ENCODE measurements around the gene PCDHGA9.
"Not testable (repeated sequence)": the region's sequence is repeated elsewhere in the genome, so short reads cannot be mapped to it uniquely, and the experiment has no call there.

Gene PCDHGA9

DNA sequence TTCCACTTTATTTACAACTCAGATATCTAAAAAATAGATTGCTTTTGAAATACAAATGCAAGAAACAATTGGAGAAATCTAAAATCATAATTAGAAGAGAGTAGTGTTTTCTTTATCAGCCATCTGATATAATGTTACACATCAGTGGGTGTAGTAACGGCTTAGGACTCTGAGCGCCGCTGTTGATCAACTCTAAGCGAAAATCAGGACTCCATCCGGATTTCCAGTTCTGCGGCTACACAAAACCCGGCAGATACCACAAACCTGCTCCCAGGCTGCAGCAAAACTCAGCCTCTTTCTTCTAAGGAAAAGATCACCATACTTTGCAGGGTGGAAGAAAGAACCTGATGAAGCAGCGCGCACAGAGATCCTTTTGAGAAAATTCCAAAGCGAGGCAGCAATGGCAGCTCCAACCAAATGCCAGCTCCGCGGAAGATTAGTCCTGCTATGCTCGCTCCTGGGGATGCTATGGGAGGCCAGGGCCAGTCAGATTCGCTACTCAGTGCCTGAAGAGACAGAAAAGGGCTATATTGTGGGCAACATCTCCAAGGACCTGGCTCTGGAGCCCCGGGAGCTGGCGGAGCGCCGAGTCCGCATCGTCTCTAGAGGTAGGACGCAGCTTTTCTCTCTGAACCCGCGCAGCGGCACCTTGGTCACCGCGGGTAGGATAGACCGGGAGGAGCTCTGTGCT is at the start of gene PCDHGA9:
PCDHGA9 (plus strand) TSS at position 226 of the 691 bp plus-strand sequence; CDS start at position 401, 175 bp downstream.
- in situ Hi-C loops (cut with HindIII; ENCODE audit: low sequenced_read_pairs) = no loop called here

DNA sequence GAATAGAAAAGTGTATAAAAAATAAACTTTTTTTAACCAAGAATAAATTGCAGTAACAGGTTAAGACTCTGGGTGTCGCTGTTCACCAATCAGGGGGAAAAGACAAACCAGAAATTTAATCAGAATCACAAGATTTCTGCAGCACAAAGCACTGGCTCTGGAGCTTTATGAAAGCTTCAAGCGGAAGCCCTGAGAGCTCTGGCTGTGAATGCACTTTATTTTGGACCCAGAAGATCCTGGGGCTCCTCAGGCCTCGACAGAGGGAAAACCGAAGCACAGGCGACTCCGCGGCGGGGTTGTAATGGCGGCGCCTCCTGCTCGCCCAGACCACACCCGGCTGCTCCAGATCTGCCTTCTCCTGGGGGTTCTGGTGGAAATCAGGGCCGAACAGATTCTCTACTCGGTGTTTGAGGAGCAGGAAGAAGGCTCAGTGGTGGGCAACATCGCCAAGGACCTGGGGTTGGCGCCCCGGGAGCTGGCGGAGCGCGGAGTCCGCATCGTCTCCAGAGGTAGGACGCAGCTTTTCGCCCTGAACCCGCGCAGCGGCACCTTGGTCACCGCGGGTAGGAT is 47.6 kb upstream of the PCDHGA9 start, which contains the start of gene PCDHGA4:
PCDHGA4 (plus strand) TSS at position 122 of the 570 bp plus-strand sequence; CDS start at position 209, 87 bp downstream.
- in situ Hi-C loops (cut with HindIII; ENCODE audit: low sequenced_read_pairs) = no loop called here

DNA sequence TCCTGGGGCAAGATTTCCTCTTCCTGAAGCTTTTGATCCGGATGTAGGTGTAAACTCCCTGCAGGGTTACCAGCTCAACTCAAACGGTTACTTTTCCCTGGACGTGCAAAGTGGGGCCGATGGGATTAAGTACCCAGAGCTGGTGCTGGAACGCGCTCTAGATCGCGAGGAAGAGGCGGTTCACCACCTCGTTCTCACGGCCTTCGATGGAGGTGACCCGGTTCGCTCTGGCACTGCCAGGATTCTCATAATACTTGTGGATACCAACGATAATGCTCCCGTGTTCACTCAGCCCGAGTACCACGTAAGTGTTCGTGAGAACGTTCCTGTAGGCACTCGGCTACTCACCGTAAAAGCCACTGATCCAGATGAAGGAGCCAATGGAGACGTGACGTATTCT is 46.9 kb upstream of the PCDHGA9 start:
- in situ Hi-C loops (cut with HindIII; ENCODE audit: low sequenced_read_pairs) = no loop called here

DNA sequence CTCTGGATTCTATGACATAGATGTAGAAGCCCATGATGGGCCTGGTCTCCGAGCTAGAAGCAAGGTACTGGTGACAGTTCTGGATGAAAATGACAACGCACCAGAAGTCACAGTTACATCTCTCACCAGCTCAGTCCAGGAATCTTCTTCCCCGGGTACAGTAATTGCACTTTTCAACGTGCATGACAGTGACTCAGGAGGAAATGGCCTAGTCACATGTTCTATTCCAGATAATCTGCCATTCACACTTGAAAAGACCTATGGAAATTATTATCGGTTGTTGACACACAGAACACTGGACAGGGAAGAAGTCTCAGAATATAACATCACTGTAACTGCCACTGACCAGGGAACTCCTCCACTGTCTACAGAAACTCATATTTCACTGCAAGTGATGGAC is 46.4 kb upstream of the PCDHGA9 start:
- in situ Hi-C loops (cut with HindIII; ENCODE audit: low sequenced_read_pairs) = no loop called here

DNA sequence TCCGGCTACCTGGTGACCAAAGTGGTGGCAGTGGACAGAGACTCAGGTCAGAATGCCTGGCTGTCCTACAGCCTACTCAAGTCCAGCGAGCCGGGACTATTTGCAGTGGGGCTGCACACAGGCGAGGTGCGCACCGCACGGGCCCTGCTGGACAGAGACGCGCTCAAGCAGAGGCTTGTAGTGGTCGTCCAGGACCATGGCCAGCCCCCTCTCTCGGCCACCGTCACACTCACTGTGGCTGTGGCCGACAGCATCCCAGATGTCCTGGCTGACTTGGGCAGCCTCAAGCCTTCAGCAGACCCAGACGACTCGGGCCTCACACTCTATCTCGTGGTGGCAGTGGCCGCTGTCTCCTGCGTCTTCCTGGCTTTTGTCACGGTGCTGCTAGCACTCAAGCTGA is 45.6 kb upstream of the PCDHGA9 start:
- in situ Hi-C loops (cut with HindIII; ENCODE audit: low sequenced_read_pairs) = no loop called here

DNA sequence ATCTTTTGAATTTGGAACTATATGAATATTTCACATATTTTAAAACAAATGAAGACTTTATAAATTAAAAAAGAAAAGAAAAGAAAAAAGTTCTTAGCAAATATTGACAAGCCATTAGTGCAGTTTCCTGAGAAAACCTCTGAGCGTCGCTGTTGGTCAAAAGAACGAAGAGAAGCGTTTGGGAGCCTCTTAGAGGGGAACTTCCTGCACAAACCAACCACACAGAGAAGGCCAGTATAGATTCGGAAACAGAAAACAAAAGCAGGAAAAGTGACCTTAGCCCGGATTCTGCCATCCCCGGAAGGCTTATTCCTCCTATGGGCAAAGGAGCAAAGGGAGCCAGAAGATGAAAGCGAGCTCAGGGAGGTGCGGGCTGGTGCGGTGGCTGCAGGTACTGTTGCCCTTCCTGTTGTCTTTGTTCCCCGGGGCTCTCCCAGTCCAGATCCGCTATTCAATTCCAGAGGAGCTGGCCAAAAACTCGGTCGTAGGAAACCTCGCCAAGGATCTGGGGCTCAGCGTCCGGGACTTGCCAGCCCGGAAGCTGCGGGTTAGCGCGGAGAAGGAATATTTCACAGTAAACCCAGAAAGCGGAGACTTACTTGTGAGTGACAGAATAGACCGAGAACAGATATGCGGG is 42.7 kb upstream of the PCDHGA9 start, which contains the start of gene PCDHGB2:
PCDHGB2 (plus strand) TSS at position 205 of the 637 bp plus-strand sequence; CDS start at position 347, 142 bp downstream.
- in situ Hi-C loops (cut with HindIII; ENCODE audit: low sequenced_read_pairs) = no loop called here

DNA sequence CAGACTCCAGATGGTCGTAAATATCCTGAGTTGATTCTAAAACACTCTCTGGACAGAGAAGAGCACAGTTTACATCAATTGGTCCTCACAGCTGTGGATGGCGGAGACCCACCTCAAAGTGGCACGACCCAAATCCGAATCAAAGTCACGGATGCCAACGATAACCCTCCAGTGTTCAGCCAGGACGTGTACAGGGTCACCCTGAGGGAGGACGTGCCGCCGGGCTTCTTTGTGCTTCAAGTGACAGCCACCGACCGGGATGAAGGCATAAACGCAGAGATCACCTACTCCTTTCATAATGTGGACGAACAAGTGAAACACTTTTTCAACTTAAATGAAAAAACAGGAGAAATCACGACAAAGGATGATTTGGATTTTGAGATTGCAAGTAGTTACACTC is 41.9 kb upstream of the PCDHGA9 start:
- in situ Hi-C loops (cut with HindIII; ENCODE audit: low sequenced_read_pairs) = no loop called here

DNA sequence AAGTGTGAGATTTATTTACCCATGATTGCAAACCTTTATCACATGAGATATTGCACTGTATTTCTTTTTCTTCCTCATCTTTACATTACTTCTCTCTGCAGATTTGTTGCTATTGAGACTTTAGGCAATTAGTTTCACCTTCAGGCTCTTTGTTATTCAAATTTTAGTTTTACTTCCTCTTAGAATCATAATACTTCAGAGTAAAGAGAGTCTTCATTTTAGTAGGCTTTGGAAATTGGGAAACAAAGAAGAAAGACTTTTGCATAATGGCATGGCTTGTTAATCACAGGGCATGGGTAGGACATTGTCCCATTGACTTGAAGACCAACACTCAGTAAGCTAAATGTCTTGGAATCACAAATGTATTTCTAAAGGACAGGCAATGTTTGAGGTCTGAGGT is 39.9 kb upstream of the PCDHGA9 start:
- in situ Hi-C loops (cut with HindIII; ENCODE audit: low sequenced_read_pairs) = no loop called here

DNA sequence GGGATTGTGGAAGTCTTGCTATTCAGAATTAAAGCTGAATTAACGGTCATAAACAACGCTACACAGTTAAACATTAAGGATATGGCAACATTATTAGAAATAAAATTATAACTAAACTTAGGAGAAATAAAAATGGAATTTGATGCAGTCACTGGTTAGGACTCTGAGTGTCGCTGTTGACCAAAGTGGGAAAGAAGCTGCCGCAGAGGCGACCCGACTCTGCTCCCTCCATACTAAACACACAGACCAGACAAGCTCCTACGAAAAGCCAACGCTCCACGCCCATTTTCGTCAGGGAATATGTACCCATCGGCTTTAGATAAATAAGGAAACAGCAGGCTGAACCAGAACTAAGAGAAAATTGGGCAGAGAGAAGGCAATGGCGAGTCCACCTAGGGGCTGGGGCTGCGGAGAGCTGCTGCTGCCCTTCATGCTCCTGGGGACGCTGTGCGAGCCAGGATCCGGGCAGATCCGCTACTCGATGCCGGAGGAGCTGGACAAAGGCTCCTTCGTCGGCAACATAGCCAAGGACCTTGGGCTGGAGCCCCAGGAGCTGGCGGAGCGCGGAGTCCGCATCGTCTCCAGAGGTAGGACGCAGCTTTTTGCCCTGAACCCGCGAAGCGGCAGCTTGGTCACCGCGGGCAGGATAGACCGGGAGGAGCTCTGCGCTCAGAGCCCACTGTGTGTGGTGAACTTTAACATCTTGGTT is 38.5 kb upstream of the PCDHGA9 start, which contains the start of gene PCDHGA5:
PCDHGA5 (plus strand) TSS at position 211 of the 709 bp plus-strand sequence; CDS start at position 380, 169 bp downstream.
- in situ Hi-C loops (cut with HindIII; ENCODE audit: low sequenced_read_pairs) = no loop called here

DNA sequence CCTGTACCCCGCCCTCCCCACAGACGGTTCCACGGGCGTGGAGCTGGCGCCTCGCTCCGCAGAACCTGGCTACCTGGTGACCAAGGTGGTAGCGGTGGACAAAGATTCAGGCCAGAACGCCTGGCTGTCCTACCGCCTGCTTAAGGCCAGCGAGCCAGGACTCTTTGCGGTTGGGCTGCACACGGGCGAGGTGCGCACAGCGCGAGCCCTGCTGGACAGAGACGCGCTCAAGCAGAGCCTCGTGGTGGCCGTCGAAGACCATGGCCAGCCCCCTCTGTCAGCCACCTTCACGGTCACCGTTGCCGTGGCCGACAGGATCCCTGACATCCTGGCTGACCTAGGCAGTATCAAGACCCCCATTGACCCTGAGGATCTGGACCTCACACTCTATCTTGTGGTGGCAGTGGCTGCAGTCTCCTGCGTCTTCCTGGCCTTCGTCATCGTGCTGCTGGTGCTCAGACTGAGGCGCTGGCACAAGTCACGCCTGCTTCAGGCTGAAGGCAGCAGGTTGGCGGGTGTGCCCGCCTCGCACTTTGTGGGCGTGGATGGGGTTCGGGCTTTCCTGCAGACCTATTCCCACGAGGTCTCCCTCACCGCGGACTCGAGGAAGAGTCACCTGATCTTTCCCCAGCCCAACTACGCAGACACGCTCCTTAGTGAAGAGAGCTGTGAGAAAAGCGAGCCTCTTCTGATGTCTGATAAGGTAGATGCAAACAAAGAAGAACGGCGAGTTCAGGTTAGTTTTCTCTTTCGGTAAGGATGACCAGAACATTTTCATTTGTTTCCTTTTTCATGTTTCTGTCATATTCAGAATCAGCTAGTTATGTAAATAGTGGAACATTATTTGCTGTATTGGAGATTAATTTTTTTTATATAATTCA is 36.3 kb upstream of the PCDHGA9 start:
- in situ Hi-C loops (cut with HindIII; ENCODE audit: low sequenced_read_pairs) = no loop called here

DNA sequence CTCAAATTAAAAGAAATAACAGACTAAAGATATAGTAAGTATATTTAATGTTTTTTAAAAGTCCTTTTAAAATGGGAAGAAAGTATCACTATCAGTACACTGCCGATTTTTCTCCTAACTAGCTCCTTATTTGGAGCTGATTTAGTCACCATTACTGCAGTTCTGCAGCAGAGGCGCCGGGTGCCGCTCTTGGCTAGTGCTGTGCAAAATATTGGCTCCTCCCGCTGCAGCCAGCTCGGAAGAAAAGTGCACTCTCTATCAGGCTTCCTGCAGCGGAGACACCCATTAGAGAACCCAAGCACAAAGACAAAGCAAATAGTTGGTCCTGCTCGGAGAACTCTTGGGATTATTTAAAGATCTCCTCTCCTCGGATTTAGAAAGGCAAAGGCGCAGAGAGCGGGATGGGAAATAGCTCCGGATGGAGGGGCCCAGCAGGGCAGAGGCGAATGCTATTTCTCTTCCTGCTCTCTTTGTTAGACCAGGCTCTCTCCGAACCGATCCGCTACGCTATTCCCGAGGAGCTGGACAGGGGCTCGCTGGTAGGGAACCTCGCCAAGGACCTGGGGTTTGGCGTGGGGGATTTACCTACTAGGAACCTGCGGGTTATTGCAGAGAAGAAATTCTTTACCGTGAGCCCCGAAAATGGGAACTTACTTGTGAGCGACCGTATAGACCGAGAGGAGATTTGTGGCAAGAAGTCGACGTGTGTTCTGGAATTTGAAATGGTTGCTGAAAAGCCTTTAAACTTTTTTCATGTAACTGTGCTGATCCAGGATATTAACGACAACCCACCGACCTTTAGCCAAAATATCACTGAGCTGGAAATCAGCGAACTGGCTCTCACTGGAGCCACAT is 32.4 kb upstream of the PCDHGA9 start, which contains the start of gene PCDHGB3:
PCDHGB3 (plus strand) TSS at position 249 of the 855 bp plus-strand sequence; CDS start at position 402, 153 bp downstream.
- in situ Hi-C loops (cut with HindIII; ENCODE audit: low sequenced_read_pairs) = no loop called here

DNA sequence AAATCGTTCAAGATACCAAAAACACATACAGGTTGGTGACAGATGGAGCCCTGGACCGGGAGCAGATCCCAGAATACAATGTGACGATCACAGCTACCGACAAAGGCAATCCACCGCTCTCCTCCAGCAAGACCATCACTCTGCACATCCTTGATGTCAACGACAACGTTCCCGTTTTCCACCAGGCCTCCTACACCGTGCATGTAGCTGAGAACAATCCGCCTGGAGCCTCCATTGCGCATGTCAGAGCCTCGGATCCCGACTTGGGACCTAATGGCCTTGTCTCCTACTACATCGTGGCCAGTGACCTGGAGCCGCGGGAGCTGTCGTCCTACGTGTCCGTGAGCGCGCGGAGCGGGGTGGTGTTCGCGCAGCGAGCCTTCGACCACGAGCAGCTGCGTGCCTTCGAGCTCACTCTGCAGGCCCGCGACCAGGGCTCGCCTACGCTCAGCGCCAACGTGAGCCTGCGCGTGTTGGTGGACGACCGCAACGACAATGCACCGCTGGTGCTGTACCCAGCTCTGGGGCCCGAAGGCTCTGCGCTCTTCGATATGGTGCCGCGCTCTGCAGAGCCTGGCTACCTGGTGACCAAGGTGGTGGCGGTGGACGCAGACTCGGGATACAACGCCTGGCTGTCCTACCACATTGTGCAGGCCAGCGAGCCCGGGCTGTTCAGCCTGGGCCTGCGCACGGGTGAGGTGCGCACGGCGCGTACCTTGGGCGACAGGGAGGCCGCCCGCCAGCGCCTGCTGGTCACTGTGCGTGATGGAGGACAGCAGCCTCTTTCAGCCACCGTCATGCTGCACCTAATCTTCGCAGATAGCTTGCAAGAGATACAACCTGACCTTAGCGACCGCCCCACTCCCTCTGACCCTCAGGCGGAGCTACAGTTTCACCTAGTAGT is 30.8 kb upstream of the PCDHGA9 start:
- in situ Hi-C loops (cut with HindIII; ENCODE audit: low sequenced_read_pairs) = no loop called here

DNA sequence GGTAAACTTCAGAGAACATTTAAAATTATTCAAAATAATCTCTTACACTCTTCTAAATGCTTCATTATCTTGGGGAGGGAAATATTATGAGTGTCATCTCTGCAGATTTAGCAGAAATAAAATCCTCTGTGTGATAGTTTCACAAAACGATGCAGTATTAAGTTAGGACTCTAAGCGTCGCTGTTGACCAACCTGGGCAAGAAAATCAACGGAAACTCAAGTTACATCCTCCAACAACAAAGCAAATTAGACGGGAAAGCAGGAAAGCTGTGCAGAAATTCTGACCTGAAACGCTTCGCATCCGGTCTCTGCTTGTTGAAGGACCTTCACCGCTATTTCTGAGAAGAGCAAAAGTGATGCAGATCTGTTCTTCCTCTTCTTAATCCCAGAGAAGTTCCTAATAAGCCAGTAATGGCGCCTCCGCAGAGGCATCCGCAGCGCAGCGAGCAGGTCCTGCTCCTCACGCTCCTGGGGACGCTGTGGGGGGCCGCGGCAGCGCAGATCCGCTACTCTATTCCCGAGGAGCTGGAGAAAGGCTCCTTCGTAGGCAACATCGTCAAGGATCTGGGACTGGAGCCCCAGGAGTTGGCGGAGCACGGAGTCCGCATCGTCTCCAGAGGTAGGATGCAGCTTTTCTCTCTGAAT is 28.8 kb upstream of the PCDHGA9 start, which contains the start of gene PCDHGA6:
PCDHGA6 (plus strand) TSS at position 219 of the 645 bp plus-strand sequence; CDS start at position 412, 193 bp downstream.
- in situ Hi-C loops (cut with HindIII; ENCODE audit: low sequenced_read_pairs) = no loop called here

DNA sequence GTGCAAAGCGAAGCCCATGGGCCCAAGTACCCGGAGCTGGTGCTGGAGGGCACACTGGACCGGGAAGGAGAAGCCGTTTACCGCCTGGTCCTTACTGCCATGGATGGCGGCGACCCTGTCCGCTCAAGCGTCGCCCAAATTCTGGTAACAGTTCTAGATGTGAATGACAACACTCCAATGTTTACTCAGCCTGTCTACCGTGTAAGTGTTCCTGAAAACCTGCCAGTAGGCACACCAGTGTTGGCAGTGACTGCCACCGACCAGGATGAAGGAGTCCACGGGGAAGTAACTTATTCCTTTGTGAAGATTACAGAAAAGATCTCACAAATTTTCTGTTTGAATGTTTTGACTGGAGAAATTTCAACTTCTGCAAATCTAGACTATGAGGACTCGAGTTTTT is 28.0 kb upstream of the PCDHGA9 start:
- in situ Hi-C loops (cut with HindIII; ENCODE audit: low sequenced_read_pairs) = no loop called here

DNA sequence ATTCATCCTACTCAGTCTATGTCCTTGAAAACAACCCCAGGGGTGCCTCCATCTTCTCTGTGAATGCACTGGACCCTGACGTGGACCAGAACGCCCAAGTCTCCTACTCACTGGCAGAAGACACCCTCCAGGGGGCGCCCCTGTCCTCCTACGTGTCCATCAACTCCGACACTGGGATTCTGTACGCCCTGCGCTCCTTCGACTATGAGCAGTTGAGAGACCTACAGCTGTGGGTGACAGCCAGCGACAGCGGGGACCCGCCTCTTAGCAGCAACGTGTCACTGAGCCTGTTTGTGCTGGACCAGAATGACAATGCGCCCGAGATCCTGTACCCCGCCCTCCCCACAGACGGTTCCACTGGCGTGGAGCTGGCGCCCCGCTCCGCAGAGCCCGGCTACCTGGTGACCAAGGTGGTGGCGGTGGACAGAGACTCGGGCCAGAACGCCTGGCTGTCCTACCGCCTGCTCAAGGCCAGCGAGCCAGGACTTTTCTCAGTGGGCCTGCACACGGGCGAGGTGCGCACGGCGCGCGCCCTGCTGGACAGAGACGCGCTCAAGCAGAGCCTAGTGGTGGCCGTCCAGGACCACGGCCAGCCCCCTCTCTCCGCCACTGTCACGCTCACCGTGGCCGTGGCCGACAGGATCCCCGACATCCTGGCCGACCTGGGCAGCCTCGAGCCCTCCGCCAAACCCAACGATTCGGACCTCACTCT is 27.0 kb upstream of the PCDHGA9 start:
- in situ Hi-C loops (cut with HindIII; ENCODE audit: low sequenced_read_pairs) = not testable (repeated sequence)

DNA sequence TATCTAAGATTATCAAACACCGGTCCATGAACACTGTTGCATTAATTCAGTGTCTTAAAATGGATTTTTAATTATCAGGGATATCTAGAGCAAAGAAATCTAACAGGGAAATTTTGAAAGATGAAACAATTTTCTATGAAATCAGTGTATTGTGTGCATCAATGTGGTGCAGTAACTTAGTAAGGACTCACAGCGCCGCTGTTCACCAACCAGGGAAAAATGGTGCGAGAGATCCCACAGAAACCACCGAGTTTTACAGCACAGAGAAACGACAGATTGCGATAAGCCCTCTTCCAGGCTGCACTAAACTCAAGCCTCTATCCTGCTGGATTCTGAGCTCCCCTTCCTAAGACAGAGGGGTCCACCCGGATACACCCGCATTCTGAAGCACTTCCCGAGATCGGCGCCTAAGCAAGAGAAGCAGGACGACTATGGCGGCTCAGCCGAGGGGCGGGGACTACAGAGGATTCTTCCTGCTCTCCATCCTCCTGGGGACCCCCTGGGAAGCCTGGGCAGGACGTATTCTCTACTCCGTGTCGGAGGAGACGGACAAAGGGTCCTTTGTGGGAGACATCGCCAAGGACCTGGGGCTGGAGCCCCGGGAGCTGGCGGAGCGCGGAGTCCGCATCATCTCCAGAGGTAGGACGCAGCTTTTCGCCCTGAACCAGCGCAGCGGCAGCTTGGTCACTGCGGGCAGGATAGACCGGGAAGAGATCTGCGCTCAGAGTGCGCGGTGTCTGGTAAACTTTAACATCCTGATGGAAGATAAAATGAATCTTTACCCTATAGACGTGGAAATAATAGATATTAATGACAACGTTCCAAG is 19.9 kb upstream of the PCDHGA9 start, which contains the start of gene PCDHGA7:
PCDHGA7 (plus strand) TSS at position 274 of the 826 bp plus-strand sequence; CDS start at position 432, 158 bp downstream.
- in situ Hi-C loops (cut with HindIII; ENCODE audit: low sequenced_read_pairs) = no loop called here

Measured in endothelial cell of hepatic sinusoid (primary cell).